Esophagus squamous epithelium (tissue), 5 donors: Measurements from ENCODE around the gene C12orf76. TPM values are rescaled to one million over a fixed set of nuclear protein-coding genes. Genes with fewer than 3 reads are reported as not detected.

Experiments used
- DNase-seq: peaks from one replicate; lab custom pipeline; 2025; lab: John Stamatoyannopoulos, UW
- H3K27ac ChIP-seq, 4 donors: fragments of 200-600 bp; sonication (generic); one replicate each; pipeline ENCODE4 v1.5.1; 2016 to 2019; ENCODE audit warnings: mild to moderate bottlenecking in 1 of 4
- H3K27me3 ChIP-seq, 4 donors: fragments of 200-600 bp; sonication (generic); 1 replicate in 3 of 4; 2 replicates in 1 of 4; pipeline versions ENCODE4 v1.5.1 to v1.6.0; 2017 to 2021; ENCODE audit warnings: antibody characterized with exemption in 1 of 4
- H3K36me3 ChIP-seq, 3 donors: fragments of 200-600 bp; sonication (generic); one replicate each; pipeline ENCODE4 v1.5.1; 2016 to 2019
- H3K4me1 ChIP-seq, 3 donors: fragments of 200-600 bp; sonication (generic); one replicate each; pipeline ENCODE4 v1.5.1; 2017 to 2019
- H3K4me3 ChIP-seq, 4 donors: fragments of 200-600 bp; sonication (generic); 1 replicate in 3 of 4; 2 replicates in 1 of 4; pipeline ENCODE4 v1.5.1; 2016 to 2019; ENCODE audit warnings: mild to moderate bottlenecking in 2 of 4, moderate library complexity in 1 of 4
- H3K9me3 ChIP-seq, 3 donors: fragments of 200-600 bp; sonication (generic); one replicate each; pipeline ENCODE4 v1.5.1; 2016 to 2019
- CTCF ChIP-seq, 6 experiments: fragments of 450-650 bp in 4 of 6; fragments of 200-600 bp in 2 of 6; sonication (generic) in 2 of 6; IDR thresholded peaks; one replicate each; pipeline ENCODE4 v1.5.1; 2016 to 2019; ENCODE audit warnings: antibody characterized with exemption in 6 of 6, mild to moderate bottlenecking in 4 of 6, moderate library complexity in 4 of 6
- POLR2A ChIP-seq, 4 donors: fragments of 450-650 bp; IDR thresholded peaks; one replicate each; pipeline ENCODE4 v1.6.1; 2017; ENCODE audit warnings: antibody characterized with exemption in 4 of 4, mild to moderate bottlenecking in 4 of 4, moderate library complexity in 3 of 4
- WGBS, 2 donors: methylation state at CpG; one replicate each; pipeline ENCODE4 v1.1.5; 2018; 5-methylcytosine and 5-hydroxymethylcytosine counted together
- intact Hi-C: fragments of 100-400 bp; cut with DNase I; formaldehyde crosslinking; loops from one replicate; pipeline ENCODE4 v1.15.0; 2022
- total RNA-seq, 4 donors: library from RNA; depleted of rRNA; stranded (reverse); fragments of >200 nt; gene quantifications; one replicate each; pipeline ENCODE4 v1.1.0, GENCODE V29; 2016
- donor health status: DM: yes; HTN: yes; CAD: no.

Gene C12orf76
- total RNA-seq, 4 donors from 2014 or later, result 3.2 to 10.8 (median 5.9) TPM

- Histone ChIP-seq H3K27ac (peak overlapping the region; percentile 59 to 83 (median 64)), H3K4me1 (peaks cover 8 to 35% (median 11%) of the 10 kb centered on the region in 3 donors), H3K9me3 (no peaks in the 10 kb centered on the region), H3K36me3 (peaks cover 0 to 60% (median 7%) of the 10 kb centered on the region in 3 donors), H3K4me3 (no peak overlapping the region), H3K27me3 (no peaks in the 10 kb centered on the region)
- intact Hi-C loops, result no loop called here
- no peak for DNase-seq
- TF ChIP-seq CTCF (IDR thresholded peaks at IDR 0.05), result no peak
- no peak for TF ChIP-seq POLR2A (IDR thresholded peaks at IDR 0.05)
- 39 to 42% methylated on average over 5 of the region's 5 CpGs for WGBS, 2 donors
These were observed 9.6 kb downstream of the C12orf76 start for GRCh38 chr12:110038741-110039084.

GRCh38 chr12:110037315-110037714 is 11.0 kb downstream of the C12orf76 start:
- intact Hi-C loops, result no loop called here
- Histone ChIP-seq H3K4me1 (peaks cover 8 to 23% (median 11%) of the 10 kb centered on the region in 3 donors), H3K9me3 (no peaks in the 10 kb centered on the region), H3K36me3 (peaks cover 0 to 67% (median 7%) of the 10 kb centered on the region in 3 donors), H3K4me3 (no peak overlapping the region), H3K27ac (no peak overlapping the region), H3K27me3 (no peaks in the 10 kb centered on the region)
- no peak for DNase-seq
- 78 to 100% methylated on average over 1 to 4 of the region's 5 CpGs for WGBS, 2 donors
- no peak for TF ChIP-seq POLR2A (IDR thresholded peaks at IDR 0.05)
- TF ChIP-seq CTCF (IDR thresholded peaks at IDR 0.05), result no peak

- Histone ChIP-seq H3K9me3 (no peaks in the 10 kb centered on the region), H3K4me1 (peaks cover 8 to 23% (median 11%) of the 10 kb centered on the region in 3 donors), H3K27ac (no peak overlapping the region), H3K27me3 (no peaks in the 10 kb centered on the region), H3K36me3 (peaks cover 0 to 74% (median 7%) of the 10 kb centered on the region in 3 donors), H3K4me3 (no peak overlapping the region)
- TF ChIP-seq POLR2A (IDR thresholded peaks at IDR 0.05), result no peak
- no peak for TF ChIP-seq CTCF (IDR thresholded peaks at IDR 0.05)
- no peak for DNase-seq
- intact Hi-C loops, result no loop called here
- WGBS, 2 donors, result 91 to 93% methylated on average over 6 to 7 of the region's 7 CpGs
These were observed 12.7 kb downstream of the C12orf76 start for GRCh38 chr12:110035534-110036104.

- H3K9me3 ChIP-seq, result no peaks in the 10 kb centered on the region
- no peak for DNase-seq
- peaks cover 0 to 92% (median 12%) of the 10 kb centered on the region in 3 donors for H3K36me3 ChIP-seq
- 92 to 93% methylated on average over 3 of the region's 3 CpGs for WGBS, 2 donors
- H3K4me1 ChIP-seq, result peaks cover 0 to 8% (median 6%) of the 10 kb centered on the region in 3 donors
- TF ChIP-seq CTCF (IDR thresholded peaks at IDR 0.05) (no peak), POLR2A (IDR thresholded peaks at IDR 0.05) (no peak)
- intact Hi-C loops, result no loop called here
- H3K27ac ChIP-seq, result no peak overlapping the region
- no peaks in the 10 kb centered on the region for H3K27me3 ChIP-seq
- H3K4me3 ChIP-seq, result no peak overlapping the region
These were observed 14.4 kb downstream of the C12orf76 start for GRCh38 chr12:110033888-110034287.

GRCh38 chr12:110029290-110029815 is 19.0 kb downstream of the C12orf76 start:
- WGBS, 2 donors, result 80 to 85% methylated on average over 1 to 2 of the region's 2 CpGs
- Histone ChIP-seq H3K27me3 (no peaks in the 10 kb centered on the region), H3K27ac (no peak overlapping the region), H3K36me3 (peaks cover 0 to 99% (median 18%) of the 10 kb centered on the region in 3 donors), H3K4me3 (no peak overlapping the region), H3K4me1 (peaks cover 0 to 13% (median 5%) of the 10 kb centered on the region in 3 donors), H3K9me3 (no peaks in the 10 kb centered on the region)
- intact Hi-C loops, result no loop called here
- DNase-seq, result no peak
- TF ChIP-seq POLR2A (IDR thresholded peaks at IDR 0.05) (no peak), CTCF (IDR thresholded peaks at IDR 0.05) (no peak)
